NCI-H510A treated with DMSO at 0.1 percent for 48 hours (cell line): ENCODE results near the gene KRT76.
"Not testable (repeated sequence)": the region's sequence is repeated elsewhere in the genome, so short reads cannot be mapped to it uniquely, and the experiment has no call there.

Source experiments
- DNase-seq: peaks from one replicate; lab custom pipeline; 2025; lab: John Stamatoyannopoulos, UW

The KRT76 gene

DNA sequence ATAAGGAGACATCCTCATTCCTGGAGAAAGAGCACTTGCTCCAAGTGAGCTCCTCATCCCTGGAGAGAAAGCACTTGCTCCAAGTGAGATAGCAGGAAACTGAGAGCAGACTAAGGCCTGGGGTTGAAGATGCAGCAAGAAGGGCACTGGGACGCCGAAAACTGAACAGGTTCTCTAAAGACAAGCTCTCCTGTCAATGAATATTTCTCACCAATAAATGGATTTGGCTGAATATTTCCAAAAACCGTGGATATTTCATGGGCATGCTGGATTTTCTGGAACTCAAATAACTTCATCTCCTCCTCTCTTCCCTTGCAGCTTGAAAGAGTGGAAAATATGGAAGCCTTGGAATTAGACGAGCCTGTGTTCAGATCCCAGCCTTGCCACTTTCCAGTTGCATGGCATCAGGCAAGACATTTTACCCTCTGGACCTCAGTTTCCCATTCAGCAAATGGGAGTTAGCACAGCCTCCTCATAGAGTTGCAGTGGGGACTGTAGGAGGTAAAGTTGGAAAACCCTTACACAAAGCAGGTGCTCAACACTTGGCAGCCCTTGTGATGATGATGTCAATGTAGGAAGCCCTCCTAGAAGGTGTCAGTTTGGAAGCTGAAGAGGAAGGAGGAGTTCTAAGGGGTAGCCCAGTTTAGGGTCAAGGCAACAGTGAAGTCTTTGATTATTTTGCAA is 4.4 kb upstream of the KRT76 start:
- no peak for DNase-seq

DNA sequence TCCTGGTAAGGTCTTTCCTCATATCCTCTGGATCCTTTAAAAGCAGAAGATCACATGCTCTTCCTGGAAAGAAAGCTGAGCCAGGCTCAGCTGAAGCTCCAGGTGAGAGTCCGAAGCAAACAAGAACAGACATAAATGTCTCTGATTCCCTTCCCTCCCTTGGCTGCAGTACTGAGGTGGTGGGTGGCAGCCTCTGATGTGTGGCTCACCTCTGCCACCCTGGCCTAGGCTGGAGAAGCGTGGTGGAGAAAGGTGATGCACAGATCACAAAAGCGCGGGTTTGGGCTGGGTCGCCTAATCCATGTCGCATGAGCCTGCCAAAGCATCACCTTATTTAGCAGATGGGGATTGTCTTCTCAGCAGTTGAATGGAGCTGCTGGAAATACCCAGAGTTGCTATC is 2.8 kb upstream of the KRT76 start:
- DNase-seq: no peak

DNA sequence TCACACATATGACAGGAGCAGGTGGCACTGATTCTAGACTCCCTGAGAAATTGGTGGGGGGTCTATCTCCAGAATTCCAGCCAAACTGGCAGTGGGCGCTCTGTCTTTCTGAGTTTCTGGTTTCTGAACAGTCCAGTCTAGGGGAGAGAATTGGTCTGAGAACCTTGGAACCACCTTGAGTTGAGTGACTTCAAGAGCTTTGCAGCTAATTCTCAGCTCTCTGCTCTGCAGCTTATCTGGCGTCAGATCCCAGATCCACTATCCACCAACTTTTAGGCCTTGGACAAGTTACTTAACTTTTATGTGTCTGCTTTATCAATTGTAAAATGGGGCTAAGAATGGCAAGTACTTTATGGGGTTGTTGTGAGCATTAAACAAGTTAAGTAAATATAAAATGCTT is 1.7 kb upstream of the KRT76 start:
- no peak for DNase-seq

DNA sequence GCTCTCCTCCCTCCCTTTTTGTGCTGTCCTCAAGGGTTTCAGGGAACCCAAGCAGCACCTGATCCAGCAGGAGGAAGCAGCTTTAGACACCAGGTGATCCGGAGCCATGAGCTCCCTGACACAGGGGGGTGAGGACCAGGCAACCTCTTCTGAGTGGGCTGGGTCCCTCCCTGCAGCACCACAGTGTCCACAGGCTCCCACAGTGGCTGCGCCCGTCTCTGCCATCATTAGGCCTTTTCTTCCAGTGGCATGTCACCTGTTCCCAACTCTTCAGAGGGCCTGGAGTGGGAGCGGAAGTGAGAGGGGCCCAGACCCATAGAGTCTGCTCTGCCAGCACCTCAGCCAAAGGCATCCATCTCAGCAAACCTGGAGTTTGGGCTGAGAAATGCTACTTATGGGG is 421 bp upstream of the KRT76 start:
- DNase-seq: no peak

DNA sequence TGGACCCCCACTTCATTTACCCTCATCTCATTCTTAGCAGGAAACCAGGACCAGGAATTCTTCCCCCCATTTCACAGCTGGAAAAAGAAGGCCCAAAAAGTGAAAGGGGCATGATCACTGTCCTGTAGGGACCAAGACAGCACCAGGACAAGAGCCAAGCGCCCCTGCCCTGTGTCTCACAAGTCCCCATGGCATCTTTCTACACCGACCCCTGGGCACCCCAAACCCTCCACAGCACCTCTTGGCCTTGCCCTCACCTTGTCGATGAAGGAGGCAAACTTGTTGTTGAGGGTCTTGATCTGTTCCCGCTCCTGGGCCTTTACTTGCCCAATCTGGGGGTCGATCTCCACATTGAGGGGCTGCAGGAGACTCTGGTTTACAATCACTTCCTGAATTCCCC is 710 bp downstream of the KRT76 start:
- no peak for DNase-seq

DNA sequence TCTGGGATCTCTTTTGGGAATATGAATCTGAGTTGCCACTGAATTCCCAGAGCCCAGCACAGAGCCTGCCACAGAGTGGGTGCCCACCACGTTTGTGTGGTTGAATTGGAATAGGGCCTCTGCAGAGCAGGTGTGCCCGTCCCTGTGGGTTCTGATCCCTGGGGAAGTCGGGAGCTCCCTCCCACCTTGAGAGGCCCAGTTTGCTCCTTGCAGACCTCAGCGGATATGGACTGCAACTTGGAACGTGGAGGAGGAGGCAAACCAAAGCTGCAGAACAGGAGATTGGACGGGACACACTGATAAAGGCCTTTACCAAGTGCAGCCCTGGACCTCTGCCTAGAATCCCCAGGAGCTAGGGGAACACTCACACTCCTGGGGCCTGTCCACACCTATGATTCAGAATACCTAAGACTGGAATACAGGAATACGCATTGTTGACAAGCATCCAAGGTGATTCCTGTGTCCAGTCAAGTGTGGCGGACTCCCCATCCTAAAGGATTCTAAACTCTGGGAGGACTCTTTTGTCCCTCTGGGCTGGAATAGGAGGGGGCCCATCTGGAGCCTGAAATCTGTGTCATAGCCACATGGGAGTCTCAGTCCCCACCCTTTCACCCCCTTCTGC is 2.4 kb downstream of the KRT76 start:
- DNase-seq: no peak

DNA sequence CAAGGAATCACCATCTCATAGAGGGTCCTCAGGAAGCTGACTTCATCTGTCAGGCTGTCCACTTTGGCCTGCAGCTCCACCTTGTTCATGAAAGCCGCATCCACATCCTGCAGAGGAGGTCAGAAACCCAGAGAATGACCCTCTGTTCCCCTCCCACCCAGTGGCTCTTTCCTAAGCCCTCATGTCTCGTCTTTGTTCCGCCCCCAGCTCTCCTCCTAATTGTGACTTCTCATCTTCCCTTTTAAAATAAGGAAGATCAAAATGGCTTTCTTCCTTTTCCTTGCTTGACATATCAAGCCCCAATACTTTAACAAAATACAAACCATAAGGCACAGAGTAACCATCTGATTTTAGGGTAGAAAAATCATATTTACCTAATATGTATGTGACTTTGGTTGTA is 4.4 kb downstream of the KRT76 start:
- no peak for DNase-seq

DNA sequence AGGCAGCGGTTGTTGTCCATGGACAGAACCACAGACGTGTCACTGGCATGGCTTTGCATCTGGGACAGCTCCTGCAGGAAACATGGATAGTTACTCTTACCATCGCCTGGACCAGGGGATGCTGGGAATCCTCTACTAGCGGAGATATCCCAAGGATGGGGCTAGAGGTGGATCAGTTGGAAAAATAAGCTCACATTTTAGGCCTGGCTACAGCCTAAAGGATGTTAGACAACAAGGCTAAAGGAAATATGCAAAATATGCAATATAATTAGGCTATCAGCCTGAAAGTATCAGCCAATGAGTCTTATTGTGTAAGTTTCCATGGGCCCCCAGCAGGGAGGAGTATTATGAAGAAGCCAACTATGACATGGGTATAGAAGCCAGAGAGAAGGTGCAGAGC is 5.0 kb downstream of the KRT76 start:
- DNase-seq: no peak

DNA sequence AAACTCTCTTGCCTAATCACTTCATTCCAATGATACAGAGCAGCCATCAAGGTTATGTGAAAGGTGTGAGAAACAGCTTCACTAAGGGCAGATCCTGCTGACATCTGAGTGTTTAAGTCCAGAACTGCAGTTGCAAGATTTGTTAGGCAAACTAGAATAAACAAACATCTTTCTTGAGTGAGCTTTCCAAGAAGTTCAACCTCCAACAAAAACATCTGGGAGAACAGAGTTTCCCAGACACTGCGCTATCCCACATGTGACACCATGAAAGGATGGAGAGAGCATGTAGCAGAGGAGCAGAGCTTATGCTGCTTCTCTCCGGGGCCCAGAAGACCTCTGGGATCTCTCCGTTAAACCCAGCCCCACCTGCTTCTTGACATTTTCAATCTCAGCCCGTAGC is 5.6 kb downstream of the KRT76 start:
- DNase-seq: no peak

DNA sequence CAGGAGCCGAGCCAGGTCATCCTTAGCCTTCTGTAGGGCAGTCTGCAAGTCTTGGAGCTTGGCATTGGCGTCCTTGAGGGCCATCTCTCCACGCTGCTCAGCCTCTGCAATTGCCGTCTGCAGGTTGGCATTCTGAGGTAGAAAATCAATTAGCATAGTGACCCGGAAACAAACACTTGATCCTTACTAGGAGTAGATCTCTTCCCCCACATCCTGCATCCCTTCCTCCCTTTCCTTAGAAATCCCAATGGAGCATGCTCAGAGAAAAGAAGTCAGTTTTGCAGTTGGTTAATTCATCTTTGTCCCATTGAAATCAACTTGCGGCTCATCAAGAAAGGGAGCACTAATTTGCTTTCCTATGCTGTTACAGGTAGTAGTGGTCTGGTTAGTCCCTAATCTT is 6.1 kb downstream of the KRT76 start:
- no peak for DNase-seq

DNA sequence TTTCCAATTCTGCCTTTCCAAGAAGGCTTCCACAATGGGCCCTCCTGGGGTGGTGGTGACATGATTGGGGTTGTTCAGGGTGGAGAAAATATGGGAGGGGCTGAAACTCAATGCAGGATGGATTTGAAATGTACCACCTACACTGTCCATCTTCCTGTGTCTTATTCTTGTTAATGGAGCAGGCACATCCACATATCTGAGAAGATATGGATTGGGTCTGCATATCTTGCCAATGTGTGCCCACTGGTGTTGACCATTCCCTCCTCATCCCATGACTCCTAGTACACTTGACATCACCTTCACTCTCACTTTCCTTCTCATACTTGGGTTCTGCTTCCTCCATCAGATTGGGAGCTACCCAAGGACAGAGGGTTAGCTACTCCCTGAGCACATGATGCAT is 7.2 kb downstream of the KRT76 start:
- no peak for DNase-seq

DNA sequence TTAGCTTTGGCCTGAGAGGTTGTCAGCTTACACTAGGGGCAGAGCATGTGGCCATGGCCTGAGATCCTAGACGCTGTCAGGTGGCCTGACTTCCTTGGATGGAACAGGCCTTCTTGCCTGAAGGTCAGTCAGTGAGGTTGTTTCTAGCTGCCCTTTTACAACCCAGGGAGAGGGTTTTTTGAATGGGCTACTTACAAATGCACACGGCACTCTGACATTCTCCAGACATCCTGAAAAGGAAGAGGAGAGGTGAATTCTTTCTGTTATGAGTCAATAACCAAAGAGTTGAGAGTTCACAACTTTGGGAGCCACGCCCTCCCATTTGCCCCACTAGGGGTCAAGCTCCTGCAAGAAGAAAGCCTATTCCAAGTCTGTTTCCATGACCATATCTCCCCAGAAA is 7.8 kb downstream of the KRT76 start:
- no peak for DNase-seq

DNA sequence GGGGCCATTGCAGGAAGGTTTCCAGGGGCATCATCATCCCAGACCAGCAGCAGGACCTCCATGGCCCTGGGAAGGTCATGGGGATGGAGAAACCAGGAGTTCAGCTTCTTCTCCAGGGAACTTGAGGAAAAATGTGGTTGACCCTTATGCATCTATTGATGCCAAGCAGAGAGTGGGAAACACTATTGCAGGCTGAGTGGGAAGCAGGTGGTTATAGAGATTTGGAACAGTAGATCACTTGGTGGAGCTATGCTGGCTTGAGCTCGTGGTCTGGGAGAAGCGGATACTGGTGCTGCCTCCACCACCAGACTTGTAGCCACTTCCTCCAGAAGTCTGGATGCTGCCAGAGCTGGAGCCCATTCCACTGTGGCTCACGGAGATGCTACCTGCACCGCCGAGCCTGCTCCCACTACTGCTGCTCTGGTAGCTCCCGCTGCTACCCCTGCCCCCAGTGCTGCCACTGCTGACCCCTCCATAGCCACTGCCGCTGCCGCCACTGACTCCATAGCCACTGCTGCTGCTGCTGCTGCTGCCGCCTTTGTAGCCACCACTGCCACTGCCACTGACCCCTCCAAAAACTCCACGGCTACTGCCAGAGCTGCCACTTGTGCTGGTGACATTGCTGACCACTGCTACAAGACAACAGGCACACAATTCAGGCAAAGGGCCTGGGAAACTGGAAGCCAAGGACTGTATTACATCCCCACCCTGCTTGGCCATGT is 8.5 kb downstream of the KRT76 start:
- no peak for DNase-seq

DNA sequence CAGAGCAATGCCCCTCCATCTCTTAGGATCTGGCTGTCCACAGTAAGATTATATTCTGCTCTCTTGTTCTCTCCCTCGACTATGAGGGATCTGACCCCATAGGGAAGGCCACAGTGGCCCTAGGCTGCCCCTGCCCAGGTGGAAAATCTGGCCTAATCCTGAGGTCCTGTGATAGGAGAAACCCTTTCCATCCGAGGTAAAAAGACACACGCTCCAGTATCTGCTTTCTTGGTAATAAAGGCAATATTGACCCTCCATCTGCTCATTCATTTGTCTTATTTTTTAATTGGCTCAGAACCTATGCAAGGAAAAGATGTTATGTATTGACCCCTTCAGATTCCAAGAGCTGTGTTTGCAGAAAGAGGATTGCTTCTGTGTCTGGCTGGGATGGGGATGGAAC is 9.7 kb downstream of the KRT76 start:
- DNase-seq: no peak

DNA sequence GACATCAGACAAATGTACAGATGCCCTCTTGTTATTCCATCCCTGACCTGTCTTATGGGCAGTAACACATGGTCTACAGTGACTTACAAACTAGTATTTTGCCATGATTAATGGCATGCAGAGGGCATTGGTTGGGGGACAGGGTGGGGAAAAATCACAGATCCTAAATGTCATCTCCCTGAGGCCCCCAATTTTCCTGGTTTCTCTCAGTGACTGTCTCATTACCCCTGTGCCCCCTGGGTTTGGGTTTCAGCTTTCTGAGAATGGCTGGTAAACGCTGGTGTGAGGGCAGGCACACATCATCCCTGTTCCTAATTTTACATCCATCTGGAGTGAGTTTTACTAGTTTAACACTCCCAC is 10.1 kb downstream of the KRT76 start:
- no peak for DNase-seq

DNA sequence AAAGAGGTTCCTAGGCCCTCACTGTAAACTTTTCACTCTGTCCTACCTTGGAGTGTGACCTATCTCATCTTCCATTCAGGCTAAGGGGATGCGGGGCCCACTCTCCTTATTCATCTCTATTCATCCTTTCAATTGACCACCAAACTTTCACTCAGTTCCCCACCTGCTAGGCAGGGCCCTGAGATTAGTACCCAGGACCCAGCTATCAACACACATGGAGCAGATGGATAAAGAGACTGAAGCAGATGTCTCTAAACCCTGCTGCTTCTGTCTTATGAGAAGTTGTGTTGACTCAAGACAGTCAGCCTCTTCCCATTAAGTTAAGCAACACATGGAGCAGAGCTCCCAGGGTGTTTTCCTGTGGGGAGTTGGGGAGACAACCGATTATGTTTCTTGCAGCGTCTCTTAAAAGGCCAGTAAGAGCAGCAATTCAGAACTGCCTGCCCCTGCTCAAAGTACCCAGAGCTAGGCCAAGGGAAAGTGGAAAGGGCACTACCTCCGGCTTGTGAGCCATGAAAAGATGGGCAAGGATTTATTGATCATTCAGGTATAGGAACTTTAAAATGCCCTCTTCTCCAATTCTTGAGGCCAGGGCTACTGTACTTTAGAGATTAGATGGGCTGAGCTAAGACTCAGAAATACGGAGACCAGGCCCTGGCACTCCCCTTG is 10.7 kb downstream of the KRT76 start:
- no peak for DNase-seq

DNA sequence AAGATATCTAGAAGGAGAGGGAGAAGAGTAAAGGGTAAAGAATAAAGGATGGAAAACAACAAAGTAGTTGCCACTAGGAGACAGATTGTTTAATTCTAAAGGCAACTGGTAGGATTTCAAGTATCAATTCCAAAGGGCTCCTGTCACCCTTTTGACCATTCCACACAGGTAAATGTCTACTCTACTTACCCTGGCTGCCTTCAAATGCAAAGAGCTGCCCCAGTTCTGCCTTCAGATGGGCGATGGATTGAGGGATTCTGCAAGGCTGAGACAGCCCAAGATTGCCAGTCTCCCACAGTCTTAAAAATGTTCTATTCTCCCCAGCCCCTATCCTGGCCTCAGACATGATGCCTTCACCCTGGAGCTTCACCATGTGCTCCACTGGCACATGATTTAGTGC is 11.4 kb downstream of the KRT76 start:
- DNase-seq: no peak

DNA sequence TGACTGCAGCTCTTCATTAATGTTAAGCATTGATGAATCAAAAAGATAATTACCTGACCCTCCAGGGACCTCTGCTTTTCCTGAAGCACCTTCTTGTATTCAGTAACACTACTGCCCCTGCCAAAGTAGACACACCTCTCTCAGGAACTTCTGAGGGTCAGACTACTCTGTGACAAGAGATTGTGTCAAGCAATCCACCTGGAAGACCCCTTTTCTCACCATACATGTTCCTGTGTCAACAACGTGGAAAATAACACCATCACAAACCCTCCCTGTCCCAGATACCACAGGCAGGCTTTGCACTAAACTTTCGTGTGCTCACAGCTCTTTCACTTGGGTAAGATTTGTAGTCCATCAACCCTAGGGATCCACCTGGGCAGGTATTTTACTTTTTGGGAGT is 13.2 kb downstream of the KRT76 start:
- DNase-seq: no peak

DNA sequence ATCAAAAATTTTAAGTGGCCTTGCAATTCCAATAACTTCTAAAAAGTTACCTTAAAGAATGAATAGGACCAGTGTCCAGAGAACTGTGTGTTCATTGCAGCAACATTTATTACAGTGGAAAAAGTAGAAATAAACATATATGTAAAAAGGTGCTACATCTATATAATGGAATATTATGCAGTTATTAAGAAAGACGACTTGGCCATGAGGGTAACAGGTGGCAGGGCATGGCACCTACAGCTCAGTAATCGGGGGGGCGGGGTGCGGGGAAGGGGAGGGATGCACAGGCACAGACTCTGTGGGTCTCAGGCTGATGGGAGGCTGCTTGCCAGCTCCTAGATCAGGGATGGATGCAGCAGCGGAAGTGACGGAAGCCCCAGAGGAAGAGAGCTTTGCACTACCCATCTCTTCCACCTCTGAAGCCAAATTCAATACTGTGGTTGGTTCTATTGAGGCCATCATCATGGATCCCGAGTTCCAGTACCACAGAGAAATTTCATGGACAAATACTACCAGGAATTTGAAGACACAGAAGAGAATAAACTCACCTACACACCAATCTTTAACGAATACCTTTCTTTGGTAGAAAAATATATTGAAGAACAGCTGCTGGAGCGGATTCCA is 14.0 kb downstream of the KRT76 start:
- DNase-seq: no peak

DNA sequence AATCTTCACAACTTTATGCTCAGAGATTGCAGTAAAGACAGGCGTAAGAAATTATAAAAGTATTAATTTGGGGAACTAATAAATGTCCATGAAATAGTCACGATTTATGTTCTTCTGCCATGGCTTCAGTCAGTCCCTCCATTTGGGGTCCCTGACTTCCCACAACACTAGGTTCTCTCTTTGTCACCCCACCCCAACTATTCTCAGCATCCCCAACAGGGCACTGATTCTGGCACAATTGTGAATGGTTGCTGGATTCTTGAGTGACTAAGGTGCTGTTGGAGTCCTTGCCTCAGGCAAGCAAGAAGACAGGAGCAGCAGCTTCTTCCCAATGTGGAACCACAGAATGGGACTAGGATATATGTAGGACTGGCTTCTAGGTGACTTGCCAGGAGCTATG is 15.3 kb downstream of the KRT76 start:
- no peak for DNase-seq

DNA sequence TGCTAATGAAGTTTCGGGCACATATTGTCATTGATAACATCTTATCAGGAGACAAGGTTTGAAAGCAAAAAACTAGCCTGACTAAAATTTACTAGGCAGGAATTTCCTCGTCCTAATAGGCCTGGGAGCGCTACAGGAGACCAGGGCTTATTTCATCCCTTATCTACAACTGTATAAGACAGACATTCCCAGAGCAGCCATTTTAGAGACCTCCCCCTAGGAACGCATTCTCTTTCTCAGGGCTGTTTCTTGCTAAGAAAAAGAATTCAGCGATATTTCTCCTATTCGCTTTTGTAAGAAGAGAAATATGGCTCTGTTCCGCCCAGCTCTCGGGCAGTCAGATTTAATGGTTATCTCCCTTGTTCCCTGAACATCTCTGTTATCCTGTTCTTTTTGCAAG is 15.9 kb downstream of the KRT76 start:
- DNase-seq: not testable (repeated sequence)

DNA sequence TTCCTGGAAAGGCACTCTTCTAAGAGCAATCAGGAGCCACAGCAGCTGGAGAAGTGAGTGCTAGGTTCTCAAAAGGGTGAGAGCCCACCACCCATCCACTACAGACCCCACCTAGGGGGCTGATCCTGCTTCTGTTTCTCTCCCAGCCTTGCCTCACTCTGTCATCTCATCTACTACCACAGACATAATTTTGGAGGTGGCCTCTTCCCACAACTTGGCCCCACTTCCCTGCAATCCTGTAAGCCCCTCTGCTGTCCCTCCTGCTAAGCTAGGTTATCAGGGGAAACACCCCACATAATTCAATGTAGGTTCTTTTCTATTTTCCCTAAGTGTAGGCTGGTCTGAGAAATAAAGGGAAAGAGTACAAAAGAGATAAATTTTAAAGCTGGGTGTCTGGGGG is 16.5 kb downstream of the KRT76 start:
- DNase-seq: no peak

DNA sequence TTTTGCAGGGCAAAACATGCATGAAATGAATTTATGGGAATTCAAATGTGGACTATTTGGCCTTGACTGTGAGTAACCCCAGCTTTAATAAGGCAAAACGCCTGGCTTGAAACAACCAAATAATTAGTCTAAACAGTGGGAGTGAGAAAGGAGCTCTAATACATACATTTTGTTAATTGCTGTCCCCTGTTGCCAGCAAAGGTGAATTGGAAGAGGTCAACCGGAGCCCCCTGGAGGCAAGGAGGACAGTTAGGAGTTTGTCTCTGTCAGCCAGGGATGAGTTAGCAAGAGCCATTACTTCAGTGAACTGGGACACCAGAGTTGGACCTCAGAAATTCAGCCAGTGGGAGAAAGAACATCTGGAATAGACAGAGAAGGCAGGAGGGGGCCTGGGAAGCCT is 17.4 kb downstream of the KRT76 start:
- no peak for DNase-seq
